Measurements from ENCODE around the gene DNAJC18. TPM values are rescaled to one million over a fixed set of nuclear protein-coding genes. Genes with fewer than 3 reads are reported as not detected.
A peak's percentile ranks its signal among the peaks of the same experiment; 100 is the strongest.

Gene DNAJC18
- total and polyA plus RNA-seq, 2 of the 4 experiments (the other 2 are of a cell fraction): 8.5 to 11.1 TPM

DNA sequence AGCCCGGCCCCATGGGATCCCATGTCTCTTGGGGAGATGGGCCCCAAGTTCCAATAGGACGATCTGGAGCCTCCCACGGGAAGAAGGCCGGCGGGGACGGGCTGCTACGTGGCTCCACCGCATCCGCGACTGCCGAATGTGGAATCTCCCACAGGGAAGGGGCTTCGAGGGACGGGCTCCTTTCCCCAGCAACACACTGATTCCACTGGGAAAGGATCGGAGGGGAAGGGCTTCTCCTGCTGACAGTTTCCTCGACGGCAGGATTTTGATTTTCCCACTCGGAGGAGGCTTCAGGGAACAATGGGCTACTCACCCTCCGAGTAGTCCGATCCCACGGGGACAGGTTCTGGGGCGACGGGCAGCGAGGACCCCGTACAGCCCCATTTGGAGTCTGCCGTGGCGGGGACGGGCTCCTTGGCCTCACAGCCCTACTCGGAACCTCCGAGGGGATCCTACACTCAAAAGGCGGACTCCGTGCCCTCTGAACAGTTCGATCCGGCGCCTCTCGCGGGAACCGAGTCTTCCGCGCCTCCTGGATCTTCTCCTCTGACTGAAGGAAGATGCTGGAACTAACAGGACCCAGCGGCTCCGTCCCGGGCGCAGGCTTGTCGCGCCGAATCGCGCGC lies 45.7 kb downstream of the DNAJC18 start:
- DNase-seq (no peak), ATAC-seq (ENCODE audit: low read depth) (no peak)
- H3K4ac ChIP-seq (ENCODE audit: low read depth, low read length): no peak overlapping the region
- peak overlapping the region; percentile 86 for H2AFZ ChIP-seq (replicated peaks; ENCODE audit: low read length, poor library complexity)
- ChIA-PET POLR2A (ENCODE audit: unreplicated experiment) (no interaction called here), CTCF (interaction anchor here (1.3 kb wide), 1 partner anchor 121 kb away, joined by 3 read pairs; no protein-coding TSS in a partner anchor)
- no peak overlapping the region for H2BK120ac ChIP-seq (ENCODE audit: low read depth, low read length)
- H3K4me2 ChIP-seq (ENCODE audit: low read depth, low read length): no peak overlapping the region
- intact Hi-C loops (cut with micrococcal nuclease): no loop called here
- H3K4me1 ChIP-seq (ENCODE audit: control insufficient read depth, insufficient read depth, low read length): peaks cover 3% of the 10 kb centered on the region; the same call in 1 of the 2 replicates
- no peak overlapping the region for H2BK20ac ChIP-seq (ENCODE audit: low read depth, low read length)
- no peaks in the 10 kb centered on the region for H4K20me1 ChIP-seq (ENCODE audit: insufficient read depth, low read length)
- H4K8ac ChIP-seq (ENCODE audit: low read depth in 2 of 2, low read length in 2 of 2): no peak overlapping the region
- no peak overlapping the region for H3K9ac ChIP-seq (ENCODE audit: low read depth, low read length)
- H3K9me3 ChIP-seq (ENCODE audit: control insufficient read depth, insufficient read depth, low read length): peaks cover 16% of the 10 kb centered on the region; the same call in 1 of the 2 replicates
- H3K14ac ChIP-seq (replicated peaks; ENCODE audit: low read depth, low read length): no peak overlapping the region
- H2AK9ac ChIP-seq (replicated peaks; ENCODE audit: low read depth, low read length, poor library complexity): peak overlapping the region; percentile 57
- no peak overlapping the region for H3K27ac ChIP-seq (ENCODE audit: insufficient read depth, low read length)
- TF ChIP-seq ELK1 (IDR thresholded peaks at IDR 0.05; ENCODE audit: borderline replicate concordance, low read depth, low read length): no peak
- TF ChIP-seq RAD21 (IDR thresholded peaks at IDR 0.05; ENCODE audit: low read length): no peak
- TF ChIP-seq RFX5 (IDR thresholded peaks at IDR 0.05; ENCODE audit: low read depth, low read length): no peak
- no peak for TF ChIP-seq MXI1 (IDR thresholded peaks at IDR 0.05; ENCODE audit: borderline replicate concordance, low read depth, low read length)
- TF ChIP-seq FOS (IDR thresholded peaks at IDR 0.05; ENCODE audit: low read depth, low read length): no peak
- TF ChIP-seq NFE2L2 (IDR thresholded peaks at IDR 0.05; ENCODE audit: low read depth, low read length): no peak
- TF ChIP-seq, protein P1, sequence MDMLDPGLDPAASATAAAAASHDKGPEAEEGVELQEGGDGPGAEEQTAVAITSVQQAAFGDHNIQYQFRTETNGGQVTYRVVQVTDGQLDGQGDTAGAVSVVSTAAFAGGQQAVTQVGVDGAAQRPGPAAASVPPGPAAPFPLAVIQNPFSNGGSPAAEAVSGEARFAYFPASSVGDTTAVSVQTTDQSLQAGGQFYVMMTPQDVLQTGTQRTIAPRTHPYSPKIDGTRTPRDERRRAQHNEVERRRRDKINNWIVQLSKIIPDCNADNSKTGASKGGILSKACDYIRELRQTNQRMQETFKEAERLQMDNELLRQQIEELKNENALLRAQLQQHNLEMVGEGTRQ (IDR thresholded peaks at IDR 0.05; ENCODE audit: low read depth, low read length): no peak
- no peak for TF ChIP-seq MAFK (IDR thresholded peaks at IDR 0.05; ENCODE audit: low read depth, low read length)
- no peak for TF ChIP-seq POLR2A (IDR thresholded peaks at IDR 0.05; ENCODE audit: low read depth, low read length)
- TF ChIP-seq MAZ (IDR thresholded peaks at IDR 0.05; ENCODE audit: borderline replicate concordance, low read depth, low read length): no peak
- no peak for TF ChIP-seq BHLHE40 (IDR thresholded peaks at IDR 0.05; ENCODE audit: low read depth, low read length)
- no peak overlapping the region for H2BK5ac ChIP-seq (ENCODE audit: low read depth, low read length, poor library complexity, severe bottlenecking)
- no TSS peak for BruUV-seq (replicated peaks)
- no peak overlapping the region for H3K23ac ChIP-seq (ENCODE audit: low read depth, low read length)
- no peaks in the 10 kb centered on the region for H3K36me3 ChIP-seq (ENCODE audit: control insufficient read depth, insufficient read depth, low read length)
- no peak overlapping the region for H4K5ac ChIP-seq (ENCODE audit: low read depth, low read length)
- no peak overlapping the region for H4K91ac ChIP-seq (ENCODE audit: insufficient read depth, low read depth, low read length)
- dilution Hi-C loops (cut with HindIII; ENCODE audit: low sequenced_read_pairs, unreplicated experiment): no loop called here
- no peaks in the 10 kb centered on the region for H3K9me1 ChIP-seq (ENCODE audit: insufficient read depth, low read length)
- in situ Hi-C loops (cut with MboI; ENCODE audit: low sequenced_read_pairs): no loop called here
- 20% methylated on average over 28 of the region's 49 CpGs; no CpG with 5 or more reads in 1 of the 2 experiments for WGBS, 2 experiments (ENCODE audit: extremely low coverage in 2 of 2, insufficient read length in 1 of 2)
- peaks cover 28% of the 10 kb centered on the region for H3K27me3 ChIP-seq (ENCODE audit: control insufficient read depth, insufficient read depth, low read length)
- no peak overlapping the region for H2BK15ac ChIP-seq (ENCODE audit: low read depth, low read length)
- no peak overlapping the region for H3K56ac ChIP-seq (ENCODE audit: extremely low read depth, insufficient read depth, low read length)
- no peak overlapping the region for H3K18ac ChIP-seq (ENCODE audit: low read depth, low read length)
- no peak overlapping the region for H3K4me3 ChIP-seq (ENCODE audit: insufficient read depth, low read depth, low read length)
- H3K79me1 ChIP-seq (ENCODE audit: low read depth in 1 of 2, low read length in 2 of 2): no peaks in the 10 kb centered on the region
- no peak overlapping the region for H2AK5ac ChIP-seq (ENCODE audit: low read depth, low read length)
